NCI-H774 (cell line): ENCODE measurements around the gene ADCY2.
A peak's percentile ranks its signal among the peaks of the same experiment; 100 is the strongest.

Experiments used
- DNase-seq: peaks from one replicate; lab custom pipeline; 2025; lab: John Stamatoyannopoulos, UW

Gene ADCY2

GRCh38 chr5:7784683-7785380 is 388.9 kb downstream of the ADCY2 start:
- DNase-seq: no peak

GRCh38 chr5:7787770-7788169 is 391.8 kb downstream of the ADCY2 start:
- no peak for DNase-seq

- DNase-seq: no peak
These were observed 393.6 kb downstream of the ADCY2 start for GRCh38 chr5:7789567-7789966.

- DNase-seq: no peak
These were observed 398.0 kb downstream of the ADCY2 start for GRCh38 chr5:7793895-7794294.

- no peak for DNase-seq
These were observed 398.4 kb downstream of the ADCY2 start for GRCh38 chr5:7794311-7794710.

- DNase-seq: no peak
These were observed 398.9 kb downstream of the ADCY2 start for GRCh38 chr5:7794823-7795222.

GRCh38 chr5:7795306-7795705 is 399.4 kb downstream of the ADCY2 start:
- DNase-seq: no peak

GRCh38 chr5:7801891-7802614 is 406.1 kb downstream of the ADCY2 start:
- DNase-seq: no peak

GRCh38 chr5:7802855-7803254 is 406.9 kb downstream of the ADCY2 start:
- no peak for DNase-seq

- DNase-seq: no peak
These were observed 408.0 kb downstream of the ADCY2 start for GRCh38 chr5:7803937-7804336.

GRCh38 chr5:7805379-7805778 is 409.4 kb downstream of the ADCY2 start:
- no peak for DNase-seq

- DNase-seq: no peak
These were observed 413.1 kb downstream of the ADCY2 start for GRCh38 chr5:7808998-7809397.

- no peak for DNase-seq
These were observed 415.8 kb downstream of the ADCY2 start for GRCh38 chr5:7811715-7812114.

- DNase-seq: no peak
These were observed 417.1 kb downstream of the ADCY2 start for GRCh38 chr5:7813007-7813406.

- no peak for DNase-seq
These were observed 417.6 kb downstream of the ADCY2 start for GRCh38 chr5:7813576-7813975.

- no peak for DNase-seq
These were observed 418.9 kb downstream of the ADCY2 start for GRCh38 chr5:7814816-7815215.

GRCh38 chr5:7815892-7816534 is 420.1 kb downstream of the ADCY2 start:
- DNase-seq: peak; percentile 72

- no peak for DNase-seq
These were observed 420.6 kb downstream of the ADCY2 start for GRCh38 chr5:7816535-7816901.

- no peak for DNase-seq
These were observed 426.5 kb downstream of the ADCY2 start for GRCh38 chr5:7822449-7822848.

- no peak for DNase-seq
These were observed 427.7 kb downstream of the ADCY2 start for GRCh38 chr5:7823594-7823993.

- DNase-seq: no peak
These were observed 429.1 kb downstream of the ADCY2 start for GRCh38 chr5:7824995-7825394.

- no peak for DNase-seq
These were observed 429.7 kb downstream of the ADCY2 start for GRCh38 chr5:7825630-7826029.

GRCh38 chr5:7827610-7828009 is 431.7 kb downstream of the ADCY2 start:
- no peak for DNase-seq
